Right renal cortex interstitium (tissue), 3 donors: ENCODE data around the gene PACS2. TPM values are rescaled to one million over a fixed set of nuclear protein-coding genes. Genes with fewer than 3 reads are reported as not detected.
A peak's percentile ranks its signal among the peaks of the same experiment; 100 is the strongest.
"Not testable (repeated sequence)": the region's sequence is repeated elsewhere in the genome, so short reads cannot be mapped to it uniquely, and the experiment has no call there.

Experiments used
- DNase-seq, 3 donors: peaks; one replicate each; pipeline ENCODE4 v3.0.0-alpha.2; 2013; ENCODE audit warnings: low read depth in 3 of 3, low spot score in 2 of 3
- polyA plus RNA-seq, 3 donors: library from polyadenylated mRNA; unstranded; fragments of 120-200 nt; gene quantifications; one replicate each; pipeline ENCODE4 v1.2.1, GENCODE V29; 2013; ENCODE audit not compliant: insufficient read length in 3 of 3

The PACS2 gene
- polyA plus RNA-seq, 3 donors = 52.7 to 54.5 (median 53.1) TPM

- no peak for DNase-seq
These were observed 27.1 kb upstream of the PACS2 start for GRCh38 chr14:105287249-105288102.

GRCh38 chr14:105288936-105289335 lies 25.6 kb upstream of the PACS2 start:
- DNase-seq = not testable (repeated sequence)

GRCh38 chr14:105290621-105291346 lies 23.8 kb upstream of the PACS2 start:
- DNase-seq = no peak

- DNase-seq = no peak
These were observed 21.5 kb upstream of the PACS2 start for GRCh38 chr14:105292826-105293711.

GRCh38 chr14:105294142-105294597 lies 20.4 kb upstream of the PACS2 start:
- no peak for DNase-seq

GRCh38 chr14:105297311-105297710 lies 17.2 kb upstream of the PACS2 start:
- not testable (repeated sequence) for DNase-seq

- no peak for DNase-seq
These were observed 14.7 kb upstream of the PACS2 start for GRCh38 chr14:105299654-105300541.

- peak; percentile 74 to 90 (median 81) for DNase-seq
These were observed 13.9 kb upstream of the PACS2 start, which contains the start of gene BRF1 for GRCh38 chr14:105300542-105301102. TSS of gene BRF1 (minus strand) at chr14:105301001. CDS start at chr14:105300629, 372 bp downstream.

- peak; percentile 81 to 88 (median 88) for DNase-seq
These were observed 13.2 kb upstream of the PACS2 start for GRCh38 chr14:105301103-105301914.

GRCh38 chr14:105301915-105302249 lies 12.7 kb upstream of the PACS2 start:
- DNase-seq = not testable (repeated sequence)

- DNase-seq = no peak
These were observed 10.6 kb upstream of the PACS2 start for GRCh38 chr14:105303949-105304348.

GRCh38 chr14:105304565-105304964 lies 10.0 kb upstream of the PACS2 start:
- DNase-seq = no peak

GRCh38 chr14:105305345-105305744 lies 9.2 kb upstream of the PACS2 start:
- no peak for DNase-seq

GRCh38 chr14:105305791-105306190 lies 8.8 kb upstream of the PACS2 start:
- DNase-seq = no peak

GRCh38 chr14:105307052-105307727 lies 7.4 kb upstream of the PACS2 start:
- no peak for DNase-seq

- no peak for DNase-seq
These were observed 5.2 kb upstream of the PACS2 start for GRCh38 chr14:105309371-105309770.

GRCh38 chr14:105311838-105312237 lies 2.7 kb upstream of the PACS2 start:
- DNase-seq = no peak

GRCh38 chr14:105312973-105313372 lies 1.6 kb upstream of the PACS2 start:
- no peak for DNase-seq
